Trophoblast cell (in vitro differentiated cells and primary cell): ENCODE data around the gene FUT8.
"Not testable (repeated sequence)": the region's sequence is repeated elsewhere in the genome, so short reads cannot be mapped to it uniquely, and the experiment has no call there.

ENCODE experiments used
- DNase-seq, 2 donors: peaks; one replicate each; pipeline ENCODE4 v3.0.0-alpha.2; 2016
- H2AFZ ChIP-seq: 2 replicates; pipeline ENCODE4 v1.6.1; 2013; ENCODE audit warnings: low read length, moderate library complexity, mild to moderate bottlenecking; ENCODE audit not compliant: insufficient read depth, poor library complexity
- H2AK5ac ChIP-seq: 2 replicates; pipeline ENCODE4 v1.6.1; 2013; ENCODE audit warnings: mild to moderate bottlenecking, low read length
- H2BK120ac ChIP-seq: 2 replicates; pipeline ENCODE4 v1.6.1; 2013; ENCODE audit warnings: low read length, mild to moderate bottlenecking, moderate library complexity; ENCODE audit not compliant: insufficient read depth, poor library complexity
- H2BK12ac ChIP-seq: 2 replicates; pipeline ENCODE4 v1.6.1; 2013; ENCODE audit warnings: mild to moderate bottlenecking, low read length, moderate library complexity
- H2BK5ac ChIP-seq: 2 replicates; pipeline ENCODE4 v1.6.1; 2013; ENCODE audit warnings: low read length, low read depth, moderate library complexity, mild to moderate bottlenecking; ENCODE audit not compliant: poor library complexity
- H3K14ac ChIP-seq: 2 replicates; pipeline ENCODE4 v1.6.1; 2013; ENCODE audit warnings: mild to moderate bottlenecking, low read length
- H3K18ac ChIP-seq: 2 replicates; pipeline ENCODE4 v1.6.1; 2013; ENCODE audit warnings: mild to moderate bottlenecking, low read length
- H3K23ac ChIP-seq: 2 replicates; pipeline ENCODE4 v1.6.1; 2013; ENCODE audit warnings: low read length
- H3K27ac ChIP-seq: 2 replicates; pipeline ENCODE4 v1.5.1; 2013; ENCODE audit warnings: low read depth, mild to moderate bottlenecking, inconsistent platforms, low read length, moderate library complexity
- H3K27me3 ChIP-seq: 2 replicates; pipeline ENCODE4 v1.6.1; 2013; ENCODE audit warnings: inconsistent platforms, mild to moderate bottlenecking, low read length, moderate library complexity; ENCODE audit not compliant: insufficient read depth
- H3K36me3 ChIP-seq, 2 experiments: 1 replicate in 1 of 2; 2 replicates in 1 of 2; pipeline ENCODE4 v1.6.1; 2013; ENCODE audit warnings: low read length in 2 of 2, mild to moderate bottlenecking in 2 of 2, moderate library complexity in 1 of 2; ENCODE audit not compliant: insufficient read depth in 2 of 2, control insufficient read depth in 1 of 2
- H3K4ac ChIP-seq: 2 replicates; pipeline ENCODE4 v1.6.1; 2013; ENCODE audit warnings: low read depth, mild to moderate bottlenecking, low read length, moderate library complexity
- H3K4me1 ChIP-seq, 2 experiments: 1 replicate in 1 of 2; 2 replicates in 1 of 2; pipeline ENCODE4 v1.6.1; 2013; ENCODE audit warnings: low read length in 2 of 2, mild to moderate bottlenecking in 2 of 2, moderate library complexity in 1 of 2; ENCODE audit not compliant: insufficient read depth in 2 of 2, control insufficient read depth in 1 of 2
- H3K4me2 ChIP-seq: 2 replicates; pipeline ENCODE4 v1.6.1; 2013; ENCODE audit warnings: inconsistent platforms, mild to moderate bottlenecking, low read length, moderate library complexity
- H3K4me3 ChIP-seq: 2 replicates; pipeline ENCODE4 v1.5.1; 2013; ENCODE audit warnings: mild to moderate bottlenecking, low read depth, low read length, inconsistent platforms
- H3K79me1 ChIP-seq: one replicate; pipeline ENCODE4 v1.6.1; 2013; ENCODE audit warnings: low read length
- H3K79me2 ChIP-seq: 2 replicates; pipeline ENCODE4 v1.6.1; 2013; ENCODE audit warnings: low read length, mild to moderate bottlenecking; ENCODE audit not compliant: control insufficient read depth, insufficient read depth, poor library complexity
- H3K9ac ChIP-seq: 2 replicates; pipeline ENCODE4 v1.6.1; 2013; ENCODE audit warnings: mild to moderate bottlenecking, low read length
- H3K9me3 ChIP-seq: 2 replicates; pipeline ENCODE4 v1.6.1; 2013; ENCODE audit warnings: low read depth, mild to moderate bottlenecking, control low read depth, inconsistent platforms, low read length; ENCODE audit not compliant: insufficient read depth
- H4K12ac ChIP-seq: 2 replicates; pipeline ENCODE4 v1.6.1; 2013; ENCODE audit warnings: low read depth, mild to moderate bottlenecking, low read length, moderate library complexity
- H4K8ac ChIP-seq: 2 replicates; pipeline ENCODE4 v1.6.1; 2013; ENCODE audit warnings: low read depth, mild to moderate bottlenecking, low read length, moderate library complexity
- H4K91ac ChIP-seq: one replicate; pipeline ENCODE4 v1.6.1; 2013; ENCODE audit warnings: low read depth, mild to moderate bottlenecking, low read length, moderate library complexity
- WGBS: extraction: QIAGEN DNeasy Blood & Tissue Kit; methylation state at CpG from one replicate; pipeline ENCODE4 v1.1.7; 2013; ENCODE audit warnings: missing lambda C conversion rate; ENCODE audit not compliant: insufficient read length, insufficient coverage; ENCODE audit errors: extremely low coverage; 5-methylcytosine and 5-hydroxymethylcytosine counted together

FUT8 gene

DNA sequence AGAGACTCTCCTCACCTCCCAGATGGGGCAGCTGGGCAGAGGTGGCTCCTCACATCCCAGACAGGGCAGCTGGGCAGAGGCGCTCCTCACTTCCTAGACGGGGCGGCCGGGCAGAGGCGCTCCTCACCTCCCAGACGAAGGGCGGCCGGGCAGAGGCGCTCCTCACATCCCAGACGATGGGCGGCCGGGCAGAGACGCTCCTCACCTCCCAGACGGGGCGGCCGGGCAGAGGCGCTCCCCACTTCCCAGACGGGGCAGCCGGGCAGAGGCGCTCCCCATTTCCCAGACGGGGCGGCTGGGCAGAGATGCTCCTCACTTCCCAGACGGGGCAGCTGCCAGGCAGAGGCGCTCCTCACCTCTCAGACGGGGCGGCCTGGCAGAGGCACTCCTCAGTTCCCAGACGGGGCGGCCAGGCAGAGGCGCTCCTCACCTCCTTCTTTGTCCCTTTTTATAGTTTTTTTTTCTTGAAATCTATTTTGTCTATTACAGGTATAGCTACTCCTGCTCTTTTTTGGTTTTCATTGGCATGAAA, 304.9 kb downstream of the FUT8 start:
- not testable (repeated sequence) for H4K8ac ChIP-seq, H2AFZ ChIP-seq, H2BK12ac ChIP-seq, H3K79me1 ChIP-seq, H4K12ac ChIP-seq, H3K79me2 ChIP-seq, H3K27ac ChIP-seq, H2BK5ac ChIP-seq, H3K4me1 ChIP-seq, H2AK5ac ChIP-seq, H3K27me3 ChIP-seq, DNase-seq, H3K4ac ChIP-seq, H3K4me3 ChIP-seq, H3K9me3 ChIP-seq, H4K91ac ChIP-seq, H3K4me2 ChIP-seq, H3K14ac ChIP-seq, H3K9ac ChIP-seq, H3K18ac ChIP-seq, H2BK120ac ChIP-seq, H3K23ac ChIP-seq
- WGBS = no CpG with 5 or more reads among the region's 29 CpGs
- H3K36me3 ChIP-seq = peaks cover 4 to 11% of the 10 kb centered on the region in 2 experiments

DNA sequence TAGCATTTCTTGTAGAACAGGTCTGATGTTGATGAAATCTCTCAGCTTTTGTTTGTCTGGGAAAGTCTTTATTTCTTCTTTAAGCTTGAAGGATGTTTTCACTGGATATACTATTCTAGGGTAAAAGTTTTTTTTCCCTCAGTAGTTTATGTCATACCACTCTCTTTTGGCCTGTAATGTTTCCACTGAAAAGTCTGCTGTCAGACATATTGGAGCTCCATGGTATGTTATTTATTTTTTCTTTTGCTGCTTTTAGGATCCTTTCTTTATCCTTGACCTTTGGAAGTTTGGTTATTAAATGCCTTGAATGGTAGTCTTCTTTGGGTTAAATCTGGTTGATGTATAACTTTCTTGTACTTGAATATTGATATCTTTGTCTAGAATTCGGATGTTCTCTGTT, 306.1 kb downstream of the FUT8 start:
- no CpG with 5 or more reads among the region's 1 CpG for WGBS
- H3K9ac ChIP-seq = no peak overlapping the region
- H3K79me2 ChIP-seq = no peaks in the 10 kb centered on the region
- no peak overlapping the region for H3K14ac ChIP-seq
- H4K8ac ChIP-seq = no peak overlapping the region
- H3K4me2 ChIP-seq = no peak overlapping the region
- H3K18ac ChIP-seq = no peak overlapping the region
- no peak overlapping the region for H3K4me3 ChIP-seq
- no peak for DNase-seq
- no peak overlapping the region for H2AFZ ChIP-seq
- H4K12ac ChIP-seq = no peak overlapping the region
- peaks cover 5% of the 10 kb centered on the region for H3K9me3 ChIP-seq
- H3K23ac ChIP-seq = no peak overlapping the region
- H3K4me1 ChIP-seq = no peaks in the 10 kb centered on the region
- H3K36me3 ChIP-seq = peaks cover 4 to 11% of the 10 kb centered on the region in 2 experiments
- no peak overlapping the region for H2BK120ac ChIP-seq
- no peaks in the 10 kb centered on the region for H3K27me3 ChIP-seq
- H2AK5ac ChIP-seq = no peak overlapping the region
- H2BK12ac ChIP-seq = no peak overlapping the region
- H3K79me1 ChIP-seq = no peaks in the 10 kb centered on the region
- H3K4ac ChIP-seq = no peak overlapping the region
- H2BK5ac ChIP-seq = no peak overlapping the region
- H3K27ac ChIP-seq = no peak overlapping the region
- no peak overlapping the region for H4K91ac ChIP-seq

DNA sequence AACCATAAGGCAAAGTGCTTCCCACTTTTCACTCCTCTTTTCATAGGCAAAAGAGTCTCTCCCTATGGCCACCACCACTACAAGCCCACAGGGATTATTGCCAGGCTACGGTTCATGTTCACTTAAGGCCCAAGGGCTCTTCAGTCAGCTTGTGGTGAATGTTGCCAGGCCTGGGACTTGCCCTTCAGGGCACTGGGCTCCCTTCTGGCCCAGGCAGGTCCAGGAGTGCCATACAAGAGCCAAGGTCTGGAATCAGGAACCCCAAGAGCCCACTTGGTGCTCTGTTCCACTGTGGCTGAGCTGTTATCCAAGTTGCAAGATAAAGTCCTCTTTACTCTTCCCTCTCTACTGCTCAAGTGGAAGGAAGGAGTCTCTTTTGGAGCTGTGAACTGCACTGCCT, 307.6 kb downstream of the FUT8 start:
- Histone ChIP-seq H3K9ac (no peak overlapping the region), H3K9me3 (peaks cover 5% of the 10 kb centered on the region), H3K23ac (no peak overlapping the region), H3K4me2 (no peak overlapping the region), H3K4me1 (no peaks in the 10 kb centered on the region), H4K8ac (no peak overlapping the region), H2BK120ac (no peak overlapping the region), H3K18ac (no peak overlapping the region), H3K4me3 (no peak overlapping the region), H3K27me3 (no peaks in the 10 kb centered on the region), H4K12ac (no peak overlapping the region), H4K91ac (no peak overlapping the region), H2AFZ (no peak overlapping the region), H2BK12ac (no peak overlapping the region), H2AK5ac (no peak overlapping the region), H3K36me3 (peaks cover 10 to 11% of the 10 kb centered on the region in 2 experiments), H3K14ac (no peak overlapping the region), H3K79me1 (no peaks in the 10 kb centered on the region), H3K27ac (no peak overlapping the region), H3K79me2 (no peaks in the 10 kb centered on the region), H2BK5ac (no peak overlapping the region), H3K4ac (no peak overlapping the region)
- no CpG with 5 or more reads among the region's 1 CpG for WGBS
- no peak for DNase-seq

DNA sequence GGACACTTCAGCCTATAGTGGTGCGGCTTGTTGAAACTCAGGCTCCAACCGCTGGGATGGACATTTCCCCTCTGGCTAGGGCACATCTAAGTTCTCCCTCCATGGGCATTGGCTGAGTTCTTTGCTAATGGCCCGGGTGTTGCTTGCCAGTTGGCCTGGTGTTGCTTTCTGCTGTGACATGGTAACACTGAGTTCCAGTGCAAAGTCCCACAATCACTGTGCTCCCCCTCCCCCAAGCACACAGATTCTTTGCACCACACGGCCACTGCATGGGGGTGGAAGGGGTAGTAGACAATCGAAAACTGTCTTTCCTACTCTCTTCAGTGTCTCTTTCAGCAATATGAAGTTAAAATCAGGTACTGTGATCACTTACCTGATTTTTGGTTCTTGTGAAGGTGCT, 308.2 kb downstream of the FUT8 start:
- Histone ChIP-seq H4K91ac (no peak overlapping the region), H4K8ac (no peak overlapping the region), H3K4me2 (no peak overlapping the region), H2BK120ac (no peak overlapping the region), H2BK12ac (no peak overlapping the region), H2AK5ac (no peak overlapping the region), H3K79me2 (no peaks in the 10 kb centered on the region), H3K4ac (no peak overlapping the region), H3K79me1 (no peaks in the 10 kb centered on the region), H3K14ac (no peak overlapping the region), H4K12ac (no peak overlapping the region), H3K18ac (no peak overlapping the region), H2AFZ (no peak overlapping the region), H2BK5ac (no peak overlapping the region), H3K23ac (no peak overlapping the region), H3K9ac (no peak overlapping the region), H3K27me3 (no peaks in the 10 kb centered on the region), H3K4me3 (no peak overlapping the region), H3K27ac (no peak overlapping the region), H3K36me3 (peaks cover 10% of the 10 kb centered on the region in 2 experiments), H3K4me1 (no peaks in the 10 kb centered on the region), H3K9me3 (peaks cover 4% of the 10 kb centered on the region)
- no peak for DNase-seq
- no CpG with 5 or more reads among the region's 5 CpGs for WGBS
